Neural cell (in vitro differentiated cells): Measurements from ENCODE around the gene NAA38.

Source experiments
- POLR2AphosphoS5 ChIP-seq: IDR thresholded peaks from 2 replicates; pipeline ENCODE4 v1.6.1; 2012
- RAD21 ChIP-seq: fragments of 450-650 bp; conservative IDR thresholded peaks from 2 replicates; pipeline ENCODE4 v1.6.1; 2014; ENCODE audit warnings: antibody characterized with exemption, mild to moderate bottlenecking, moderate library complexity
- REST ChIP-seq: IDR thresholded peaks from 2 replicates; pipeline ENCODE4 v1.6.1; 2012; ENCODE audit warnings: borderline replicate concordance
- SMC3 ChIP-seq: fragments of 450-650 bp; conservative IDR thresholded peaks from 2 replicates; pipeline ENCODE4 v1.6.1; 2014; ENCODE audit warnings: antibody characterized with exemption, mild to moderate bottlenecking, moderate library complexity; ENCODE audit not compliant: poor library complexity
- TF ChIP-seq, protein P1 (sequence below): fragments of 450-650 bp; IDR thresholded peaks from 2 replicates; pipeline ENCODE4 v1.5.1; 2014; ENCODE audit warnings: antibody characterized with exemption, mild to moderate bottlenecking, moderate library complexity; ENCODE audit not compliant: poor library complexity, severe bottlenecking

GRCh38 chr17:7903154-7904103 is 46.1 kb upstream of the NAA38 start:
- TF ChIP-seq, protein P1, sequence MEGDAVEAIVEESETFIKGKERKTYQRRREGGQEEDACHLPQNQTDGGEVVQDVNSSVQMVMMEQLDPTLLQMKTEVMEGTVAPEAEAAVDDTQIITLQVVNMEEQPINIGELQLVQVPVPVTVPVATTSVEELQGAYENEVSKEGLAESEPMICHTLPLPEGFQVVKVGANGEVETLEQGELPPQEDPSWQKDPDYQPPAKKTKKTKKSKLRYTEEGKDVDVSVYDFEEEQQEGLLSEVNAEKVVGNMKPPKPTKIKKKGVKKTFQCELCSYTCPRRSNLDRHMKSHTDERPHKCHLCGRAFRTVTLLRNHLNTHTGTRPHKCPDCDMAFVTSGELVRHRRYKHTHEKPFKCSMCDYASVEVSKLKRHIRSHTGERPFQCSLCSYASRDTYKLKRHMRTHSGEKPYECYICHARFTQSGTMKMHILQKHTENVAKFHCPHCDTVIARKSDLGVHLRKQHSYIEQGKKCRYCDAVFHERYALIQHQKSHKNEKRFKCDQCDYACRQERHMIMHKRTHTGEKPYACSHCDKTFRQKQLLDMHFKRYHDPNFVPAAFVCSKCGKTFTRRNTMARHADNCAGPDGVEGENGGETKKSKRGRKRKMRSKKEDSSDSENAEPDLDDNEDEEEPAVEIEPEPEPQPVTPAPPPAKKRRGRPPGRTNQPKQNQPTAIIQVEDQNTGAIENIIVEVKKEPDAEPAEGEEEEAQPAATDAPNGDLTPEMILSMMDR = no peak
- TF ChIP-seq POLR2AphosphoS5 = no peak
- TF ChIP-seq RAD21 = no peak
- no peak for TF ChIP-seq SMC3
- TF ChIP-seq REST = no peak
